Panc1 (cell line): Measurements from ENCODE around the gene FARSB.

Experiments used
- POLR2AphosphoS5 ChIP-seq: IDR thresholded peaks from 2 replicates; pipeline ENCODE4 v1.6.1; 2012; ENCODE audit warnings: mild to moderate bottlenecking, low read depth, low read length, moderate library complexity
- SIN3A ChIP-seq: IDR thresholded peaks from 2 replicates; pipeline ENCODE4 v1.6.1; 2012; ENCODE audit warnings: low read depth, mild to moderate bottlenecking, low read length, moderate library complexity, borderline replicate concordance; ENCODE audit not compliant: insufficient read depth
- TF ChIP-seq, protein P1 (sequence below): fragments of 450-650 bp; IDR thresholded peaks from 2 replicates; pipeline ENCODE4 v1.5.1; 2017; ENCODE audit warnings: mild to moderate bottlenecking
- TF ChIP-seq, protein P2 (sequence below), 2 experiments: IDR thresholded peaks; 2 replicates each; pipeline ENCODE4 v1.6.1; 2011 to 2012; ENCODE audit warnings: low read depth in 2 of 2, control low read depth in 1 of 2, low read length in 1 of 2, mild to moderate bottlenecking in 1 of 2, moderate library complexity in 1 of 2; ENCODE audit not compliant: insufficient read depth in 1 of 2

DNA sequence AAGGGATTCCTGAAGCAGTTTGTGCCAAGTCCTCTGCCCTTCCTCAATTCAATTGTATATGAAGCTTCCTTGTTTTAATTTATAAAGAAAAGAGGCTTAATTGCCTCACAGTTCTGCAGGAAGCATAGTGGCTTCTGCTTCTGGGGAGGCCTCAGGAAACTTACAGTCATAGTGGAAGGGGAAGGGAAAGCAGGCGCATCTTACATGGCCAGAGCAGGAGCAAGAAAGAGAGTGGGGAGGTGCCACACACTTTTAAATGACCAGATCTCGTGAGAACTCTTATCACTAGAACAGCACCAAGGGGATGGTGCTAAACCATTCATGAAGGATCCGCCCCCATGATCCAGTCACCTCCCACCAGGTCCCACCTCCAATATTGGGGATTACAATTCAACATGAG lies 117.4 kb downstream of the FARSB start:
- TF ChIP-seq, protein P1, sequence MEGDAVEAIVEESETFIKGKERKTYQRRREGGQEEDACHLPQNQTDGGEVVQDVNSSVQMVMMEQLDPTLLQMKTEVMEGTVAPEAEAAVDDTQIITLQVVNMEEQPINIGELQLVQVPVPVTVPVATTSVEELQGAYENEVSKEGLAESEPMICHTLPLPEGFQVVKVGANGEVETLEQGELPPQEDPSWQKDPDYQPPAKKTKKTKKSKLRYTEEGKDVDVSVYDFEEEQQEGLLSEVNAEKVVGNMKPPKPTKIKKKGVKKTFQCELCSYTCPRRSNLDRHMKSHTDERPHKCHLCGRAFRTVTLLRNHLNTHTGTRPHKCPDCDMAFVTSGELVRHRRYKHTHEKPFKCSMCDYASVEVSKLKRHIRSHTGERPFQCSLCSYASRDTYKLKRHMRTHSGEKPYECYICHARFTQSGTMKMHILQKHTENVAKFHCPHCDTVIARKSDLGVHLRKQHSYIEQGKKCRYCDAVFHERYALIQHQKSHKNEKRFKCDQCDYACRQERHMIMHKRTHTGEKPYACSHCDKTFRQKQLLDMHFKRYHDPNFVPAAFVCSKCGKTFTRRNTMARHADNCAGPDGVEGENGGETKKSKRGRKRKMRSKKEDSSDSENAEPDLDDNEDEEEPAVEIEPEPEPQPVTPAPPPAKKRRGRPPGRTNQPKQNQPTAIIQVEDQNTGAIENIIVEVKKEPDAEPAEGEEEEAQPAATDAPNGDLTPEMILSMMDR: no peak
- TF ChIP-seq POLR2AphosphoS5 (no peak), SIN3A (no peak)
- TF ChIP-seq, protein P2, sequence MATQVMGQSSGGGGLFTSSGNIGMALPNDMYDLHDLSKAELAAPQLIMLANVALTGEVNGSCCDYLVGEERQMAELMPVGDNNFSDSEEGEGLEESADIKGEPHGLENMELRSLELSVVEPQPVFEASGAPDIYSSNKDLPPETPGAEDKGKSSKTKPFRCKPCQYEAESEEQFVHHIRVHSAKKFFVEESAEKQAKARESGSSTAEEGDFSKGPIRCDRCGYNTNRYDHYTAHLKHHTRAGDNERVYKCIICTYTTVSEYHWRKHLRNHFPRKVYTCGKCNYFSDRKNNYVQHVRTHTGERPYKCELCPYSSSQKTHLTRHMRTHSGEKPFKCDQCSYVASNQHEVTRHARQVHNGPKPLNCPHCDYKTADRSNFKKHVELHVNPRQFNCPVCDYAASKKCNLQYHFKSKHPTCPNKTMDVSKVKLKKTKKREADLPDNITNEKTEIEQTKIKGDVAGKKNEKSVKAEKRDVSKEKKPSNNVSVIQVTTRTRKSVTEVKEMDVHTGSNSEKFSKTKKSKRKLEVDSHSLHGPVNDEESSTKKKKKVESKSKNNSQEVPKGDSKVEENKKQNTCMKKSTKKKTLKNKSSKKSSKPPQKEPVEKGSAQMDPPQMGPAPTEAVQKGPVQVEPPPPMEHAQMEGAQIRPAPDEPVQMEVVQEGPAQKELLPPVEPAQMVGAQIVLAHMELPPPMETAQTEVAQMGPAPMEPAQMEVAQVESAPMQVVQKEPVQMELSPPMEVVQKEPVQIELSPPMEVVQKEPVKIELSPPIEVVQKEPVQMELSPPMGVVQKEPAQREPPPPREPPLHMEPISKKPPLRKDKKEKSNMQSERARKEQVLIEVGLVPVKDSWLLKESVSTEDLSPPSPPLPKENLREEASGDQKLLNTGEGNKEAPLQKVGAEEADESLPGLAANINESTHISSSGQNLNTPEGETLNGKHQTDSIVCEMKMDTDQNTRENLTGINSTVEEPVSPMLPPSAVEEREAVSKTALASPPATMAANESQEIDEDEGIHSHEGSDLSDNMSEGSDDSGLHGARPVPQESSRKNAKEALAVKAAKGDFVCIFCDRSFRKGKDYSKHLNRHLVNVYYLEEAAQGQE (IDR thresholded peaks at IDR 0.05; ENCODE audit: insufficient read depth in 1 of 2, low read depth in 2 of 2, low read length in 1 of 2): no peak
